Esophagus muscularis mucosa (tissue), 4 donors: ENCODE results near the gene GFY. TPM values are rescaled to one million over a fixed set of nuclear protein-coding genes. Genes with fewer than 3 reads are reported as not detected.

Experiments used
- DNase-seq: peaks from one replicate; pipeline ENCODE4 v3.0.0-alpha.2; 2017; ENCODE audit errors: extremely low spot score
- H3K27ac ChIP-seq, 4 donors: fragments of 200-600 bp; sonication (generic); replicated peaks in 1 of 4; 1 replicate in 3 of 4; 2 replicates in 1 of 4; pipeline ENCODE4 v1.5.1; 2016 to 2019; ENCODE audit warnings: mild to moderate bottlenecking in 1 of 4
- H3K27me3 ChIP-seq, 4 donors: fragments of 200-600 bp; sonication (generic); one replicate each; pipeline versions ENCODE4 v1.5.1 to v1.6.0; 2016 to 2019
- H3K36me3 ChIP-seq, 4 donors: fragments of 200-600 bp; sonication (generic); one replicate each; pipeline ENCODE4 v1.5.1; 2016 to 2019
- H3K4me1 ChIP-seq, 4 donors: fragments of 200-600 bp; sonication (generic); one replicate each; pipeline ENCODE4 v1.5.1; 2016 to 2019
- H3K4me3 ChIP-seq, 4 donors: fragments of 200-600 bp; sonication (generic); 1 replicate in 2 of 4; 2 replicates in 2 of 4; pipeline ENCODE4 v1.5.1; 2016 to 2019; ENCODE audit warnings: mild to moderate bottlenecking in 4 of 4, moderate library complexity in 1 of 4
- H3K9me3 ChIP-seq, 4 donors: fragments of 200-600 bp; sonication (generic); 1 replicate in 3 of 4; 2 replicates in 1 of 4; pipeline ENCODE4 v1.5.1; 2016 to 2019
- EP300 ChIP-seq: sonication (generic); formaldehyde crosslinking; IDR thresholded peaks from one replicate; pipeline ENCODE4 v1.6.1; 2017; ENCODE audit warnings: antibody characterized with exemption
- POLR2A ChIP-seq: fragments of 450-650 bp; IDR thresholded peaks from one replicate; pipeline ENCODE4 v1.6.1; 2017; ENCODE audit warnings: antibody characterized with exemption, moderate library complexity, mild to moderate bottlenecking, low read depth
- POLR2AphosphoS5 ChIP-seq, 2 donors: sonication (generic); formaldehyde crosslinking; IDR thresholded peaks; one replicate each; pipeline ENCODE4 v1.6.1; 2017; ENCODE audit warnings: antibody characterized with exemption in 2 of 2
- WGBS: methylation state at CpG from one replicate; pipeline ENCODE4 v1.1.5; 2018; 5-methylcytosine and 5-hydroxymethylcytosine counted together
- intact Hi-C: fragments of 100-400 bp; cut with DNase I; formaldehyde crosslinking; loops from one replicate; pipeline ENCODE4 v1.15.1; 2023
- total RNA-seq, 4 donors: library from RNA; depleted of rRNA; stranded (reverse); fragments of >200 nt; gene quantifications; one replicate each; pipeline versions ENCODE4 v1.1.0 to v1.2.1, GENCODE V29; 2016
- TF ChIP-seq, protein P1 (sequence below), 3 experiments: fragments of 200-600 bp in 2 of 3; fragments of 450-650 bp in 1 of 3; sonication (generic) in 2 of 3; IDR thresholded peaks; one replicate each; pipeline ENCODE4 v1.5.1; 2017 to 2019; ENCODE audit warnings: antibody characterized with exemption in 3 of 3, mild to moderate bottlenecking in 2 of 3, moderate library complexity in 1 of 3

The GFY gene
- total RNA-seq, 4 donors from 2014 or later: not detected

DNA sequence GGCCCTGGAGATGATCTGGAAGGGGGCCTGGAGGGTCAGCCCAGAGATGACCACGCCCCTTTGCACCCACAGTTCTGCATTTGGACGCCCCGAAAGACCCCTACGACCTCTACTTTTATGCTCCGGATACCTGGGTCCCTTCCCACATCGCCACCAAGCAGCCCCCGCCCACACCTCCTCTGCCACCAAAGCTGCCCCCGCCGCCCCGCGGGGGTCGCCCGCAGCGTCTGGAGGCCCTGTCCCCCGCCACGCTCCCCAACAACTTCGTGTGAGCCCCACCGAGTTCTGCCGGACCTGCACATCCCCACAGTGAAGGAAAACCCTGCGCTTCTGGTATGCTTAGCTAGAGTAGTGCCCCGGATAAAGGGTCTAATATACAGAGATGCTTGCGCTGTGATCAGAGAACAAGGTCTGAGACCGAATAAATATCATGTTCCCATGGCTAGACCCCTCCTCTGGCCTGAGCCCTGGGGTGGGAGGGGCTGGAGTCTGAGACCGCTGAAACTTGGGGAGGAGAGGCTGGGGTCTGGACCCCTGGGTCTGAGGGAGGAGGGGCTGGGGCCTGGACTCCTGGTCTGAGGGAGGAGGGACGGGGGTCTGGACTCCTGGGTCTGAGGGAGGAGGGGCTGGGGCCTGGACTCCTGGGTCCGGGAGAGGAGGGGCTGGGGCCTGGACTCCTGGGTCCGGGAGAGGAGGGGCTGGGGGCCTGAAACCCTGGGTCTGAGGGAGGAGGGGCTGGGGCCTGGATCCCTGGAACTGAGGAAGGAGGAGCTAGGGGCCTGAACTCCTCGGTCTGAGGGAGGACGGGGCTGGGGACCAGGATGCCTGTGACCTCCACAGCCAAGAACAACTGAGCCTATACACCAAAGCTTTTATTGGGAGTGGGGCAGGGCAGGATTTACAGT, 3.6 kb downstream of the GFY start:
- H3K4me1 ChIP-seq: peaks cover 12 to 37% (median 17%) of the 10 kb centered on the region in 4 donors
- peaks cover 10 to 100% (median 85%) of the 10 kb centered on the region in 4 donors for H3K27me3 ChIP-seq
- 27% methylated on average over 12 of the region's 29 CpGs for WGBS
- H3K36me3 ChIP-seq: no peaks in the 10 kb centered on the region
- no peaks in the 10 kb centered on the region for H3K9me3 ChIP-seq
- DNase-seq: no peak
- H3K27ac ChIP-seq: no peak overlapping the region
- intact Hi-C loops: no loop called here
- no peak for TF ChIP-seq EP300
- no peak for TF ChIP-seq POLR2A
- TF ChIP-seq, protein P1, sequence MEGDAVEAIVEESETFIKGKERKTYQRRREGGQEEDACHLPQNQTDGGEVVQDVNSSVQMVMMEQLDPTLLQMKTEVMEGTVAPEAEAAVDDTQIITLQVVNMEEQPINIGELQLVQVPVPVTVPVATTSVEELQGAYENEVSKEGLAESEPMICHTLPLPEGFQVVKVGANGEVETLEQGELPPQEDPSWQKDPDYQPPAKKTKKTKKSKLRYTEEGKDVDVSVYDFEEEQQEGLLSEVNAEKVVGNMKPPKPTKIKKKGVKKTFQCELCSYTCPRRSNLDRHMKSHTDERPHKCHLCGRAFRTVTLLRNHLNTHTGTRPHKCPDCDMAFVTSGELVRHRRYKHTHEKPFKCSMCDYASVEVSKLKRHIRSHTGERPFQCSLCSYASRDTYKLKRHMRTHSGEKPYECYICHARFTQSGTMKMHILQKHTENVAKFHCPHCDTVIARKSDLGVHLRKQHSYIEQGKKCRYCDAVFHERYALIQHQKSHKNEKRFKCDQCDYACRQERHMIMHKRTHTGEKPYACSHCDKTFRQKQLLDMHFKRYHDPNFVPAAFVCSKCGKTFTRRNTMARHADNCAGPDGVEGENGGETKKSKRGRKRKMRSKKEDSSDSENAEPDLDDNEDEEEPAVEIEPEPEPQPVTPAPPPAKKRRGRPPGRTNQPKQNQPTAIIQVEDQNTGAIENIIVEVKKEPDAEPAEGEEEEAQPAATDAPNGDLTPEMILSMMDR (IDR thresholded peaks at IDR 0.05): no peak
- TF ChIP-seq POLR2AphosphoS5 (IDR thresholded peaks at IDR 0.05): no peak
- H3K4me3 ChIP-seq: peak overlapping the region in 2 of 4 donors; percentile 18 to 28

DNA sequence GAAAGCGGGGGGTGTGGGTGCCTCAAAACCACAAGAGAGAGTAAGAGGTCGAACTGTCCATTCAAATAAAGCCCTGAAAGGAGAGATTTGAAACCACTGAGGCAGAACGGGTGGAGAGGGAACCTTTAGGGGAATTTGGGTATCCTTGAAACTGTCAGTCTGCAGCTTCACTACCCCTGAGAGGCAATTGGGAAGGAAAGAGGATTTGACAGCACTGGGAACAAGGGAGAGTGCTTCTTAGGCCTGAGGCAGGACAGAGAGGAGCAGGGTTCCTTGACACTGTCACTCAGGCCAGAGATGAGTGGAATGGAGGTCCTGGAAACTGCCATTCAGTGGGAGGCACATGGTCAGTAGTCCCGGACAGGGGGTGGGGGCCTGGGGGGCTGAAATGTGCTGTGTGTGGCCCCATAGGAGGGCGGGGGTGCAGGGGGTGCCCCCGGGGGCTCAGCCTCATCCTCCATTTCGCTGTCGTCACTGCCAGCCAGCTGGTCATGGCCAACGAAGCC, 5.0 kb downstream of the GFY start:
- H3K36me3 ChIP-seq: no peaks in the 10 kb centered on the region
- DNase-seq: no peak
- no peak overlapping the region for H3K27ac ChIP-seq
- TF ChIP-seq, protein P1 (IDR thresholded peaks at IDR 0.05): no peak
- TF ChIP-seq POLR2A: no peak
- no peak for TF ChIP-seq POLR2AphosphoS5 (IDR thresholded peaks at IDR 0.05)
- no peak for TF ChIP-seq EP300
- intact Hi-C loops: no loop called here
- H3K4me1 ChIP-seq: peaks cover 9 to 37% (median 18%) of the 10 kb centered on the region in 4 donors
- no peaks in the 10 kb centered on the region for H3K9me3 ChIP-seq
- peaks cover 10 to 100% (median 83%) of the 10 kb centered on the region in 4 donors for H3K27me3 ChIP-seq
- H3K4me3 ChIP-seq: no peak overlapping the region
- WGBS: 79% methylated on average over 8 of the region's 9 CpGs

DNA sequence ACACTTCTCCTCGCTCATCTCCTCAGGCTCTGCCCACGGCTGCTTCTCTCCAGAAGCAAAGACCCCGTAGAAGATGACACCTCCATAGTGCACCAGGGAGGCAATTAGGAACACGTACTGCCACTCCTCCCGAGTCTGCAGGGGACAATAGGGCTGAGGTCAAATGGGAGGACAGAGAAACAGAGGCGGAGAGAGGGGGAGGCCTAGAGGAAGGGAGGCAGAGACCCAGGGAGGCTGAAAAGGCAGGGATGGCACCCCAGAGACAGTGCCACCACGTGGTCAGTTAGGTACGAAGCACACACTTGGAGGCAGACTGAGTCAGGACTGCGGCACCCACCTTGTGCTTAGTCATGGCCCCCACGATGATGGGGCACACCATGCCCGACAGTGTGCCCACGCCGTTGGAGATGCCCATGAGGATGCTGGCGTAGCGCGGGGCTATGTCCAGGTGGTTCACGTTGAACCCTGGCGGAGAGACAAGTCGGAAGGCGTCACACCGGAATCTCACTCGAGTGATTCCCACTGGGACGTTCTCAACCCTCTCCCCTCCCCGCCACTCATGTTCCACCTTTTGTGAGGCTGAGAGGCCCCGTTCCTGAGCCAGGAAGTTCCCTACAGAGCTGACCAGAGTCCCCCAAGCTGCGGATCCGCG, 5.6 kb downstream of the GFY start:
- intact Hi-C loops: no loop called here
- WGBS: 65% methylated on average over 24 of the region's 28 CpGs
- no peak for DNase-seq
- TF ChIP-seq POLR2A: no peak
- TF ChIP-seq EP300: no peak
- TF ChIP-seq, protein P1 (IDR thresholded peaks at IDR 0.05): no peak
- TF ChIP-seq POLR2AphosphoS5 (IDR thresholded peaks at IDR 0.05): no peak
- no peak overlapping the region for H3K4me3 ChIP-seq
- no peaks in the 10 kb centered on the region for H3K9me3 ChIP-seq
- H3K27me3 ChIP-seq: peaks cover 10 to 100% (median 82%) of the 10 kb centered on the region in 4 donors
- no peak overlapping the region for H3K27ac ChIP-seq
- H3K4me1 ChIP-seq: peaks cover 9 to 37% (median 18%) of the 10 kb centered on the region in 4 donors
- no peaks in the 10 kb centered on the region for H3K36me3 ChIP-seq

DNA sequence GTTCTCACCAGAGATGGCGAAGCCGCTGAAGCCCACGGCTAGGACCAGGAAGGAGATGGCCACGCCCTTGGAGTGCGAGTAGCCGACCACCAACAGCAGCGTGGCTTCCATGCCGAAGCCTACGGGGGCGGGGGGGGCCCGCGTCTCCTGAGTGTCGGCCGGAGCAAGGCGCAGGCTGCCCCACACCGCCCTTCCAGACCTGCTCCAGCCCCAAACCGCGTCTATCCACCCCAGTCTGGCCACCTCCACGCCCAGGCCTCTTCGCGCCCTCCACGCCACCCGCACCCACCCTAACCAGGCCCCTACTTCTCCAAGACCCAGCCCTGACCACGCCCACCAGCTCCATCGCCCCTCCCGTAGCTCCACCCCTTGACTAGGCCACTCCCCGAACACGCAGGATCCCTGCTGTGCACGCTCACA, 6.2 kb downstream of the GFY start:
- Histone ChIP-seq H3K36me3 (no peaks in the 10 kb centered on the region), H3K4me1 (peaks cover 9 to 34% (median 15%) of the 10 kb centered on the region in 4 donors), H3K9me3 (no peaks in the 10 kb centered on the region), H3K27ac (no peak overlapping the region), H3K4me3 (no peak overlapping the region), H3K27me3 (peaks cover 10 to 100% (median 80%) of the 10 kb centered on the region in 4 donors)
- TF ChIP-seq, protein P1 (IDR thresholded peaks at IDR 0.05): no peak
- no peak for TF ChIP-seq POLR2A
- no peak for TF ChIP-seq EP300
- TF ChIP-seq POLR2AphosphoS5 (IDR thresholded peaks at IDR 0.05): no peak
- intact Hi-C loops: no loop called here
- WGBS: 51% methylated on average over 17 of the region's 29 CpGs
- DNase-seq: no peak
